GM23338 (cell line): ENCODE results near the gene PCDHGA1. TPM values are rescaled to one million over a fixed set of nuclear protein-coding genes. Genes with fewer than 3 reads are reported as not detected.

ENCODE experiments used
- ATAC-seq: fragments of 200-7000 bp; cut with Tn5 transposase; 3 replicates; pipeline ENCODE4 v1.9.1; 2020
- DNase-seq: peaks from one replicate; pipeline ENCODE4 v3.0.0-alpha.2; 2015; ENCODE audit warnings: low spot score
- H2AFZ ChIP-seq: fragments of 200-600 bp; sonication (generic); 2 replicates; pipeline ENCODE4 v1.8.0; 2016; ENCODE audit warnings: antibody characterized with exemption, mild to moderate bottlenecking, moderate library complexity
- H3F3A ChIP-seq: fragments of 200-600 bp; sonication (generic); replicated peaks from 2 replicates; pipeline ENCODE4 v1.8.0; 2017; ENCODE audit warnings: antibody characterized with exemption, mixed run types, low read depth
- H3K27ac ChIP-seq: fragments of 200-600 bp; sonication (generic); 2 replicates; pipeline ENCODE4 v1.6.1; 2016; ENCODE audit warnings: low read depth
- H3K27me3 ChIP-seq: fragments of 200-600 bp; sonication (generic); 2 replicates; pipeline ENCODE4 v1.8.0; 2016; ENCODE audit warnings: mild to moderate bottlenecking, mixed run types, moderate library complexity; ENCODE audit not compliant: insufficient read depth
- H3K36me3 ChIP-seq: fragments of 200-600 bp; sonication (generic); 2 replicates; pipeline ENCODE4 v1.8.0; 2016; ENCODE audit warnings: mild to moderate bottlenecking; ENCODE audit not compliant: insufficient read depth
- H3K4me1 ChIP-seq: fragments of 200-600 bp; sonication (generic); 2 replicates; pipeline ENCODE4 v1.8.0; 2016; ENCODE audit warnings: mild to moderate bottlenecking, moderate library complexity; ENCODE audit not compliant: insufficient read depth
- H3K4me2 ChIP-seq: fragments of 200-600 bp; sonication (generic); 2 replicates; pipeline ENCODE4 v1.7.1; 2017; ENCODE audit warnings: mixed run types
- H3K4me3 ChIP-seq: fragments of 200-600 bp; sonication (generic); 2 replicates; pipeline ENCODE4 v1.6.1; 2016; ENCODE audit warnings: mixed run types
- H3K79me2 ChIP-seq: fragments of 200-600 bp; sonication (generic); replicated peaks from 2 replicates; pipeline ENCODE4 v1.8.0; 2017; ENCODE audit warnings: mild to moderate bottlenecking; ENCODE audit not compliant: insufficient read depth
- H3K9me2 ChIP-seq: fragments of 200-600 bp; sonication (generic); 2 replicates; pipeline ENCODE4 v1.8.0; 2017; ENCODE audit not compliant: insufficient read depth
- H4K20me1 ChIP-seq: fragments of 200-600 bp; sonication (generic); replicated peaks from 2 replicates; pipeline ENCODE4 v1.8.0; 2017; ENCODE audit warnings: mild to moderate bottlenecking; ENCODE audit not compliant: insufficient read depth
- H3K27ac Mint-ChIP-seq: 2 replicates; pipeline ENCODE4 v1.8.0; 2020; ENCODE audit warnings: inconsistent platforms, mild to moderate bottlenecking, moderate library complexity, mixed read lengths
- H3K27me3 Mint-ChIP-seq: 3 replicates; pipeline ENCODE4 v1.8.0; 2022; ENCODE audit warnings: low read depth, mild to moderate bottlenecking, moderate library complexity, mixed read lengths, inconsistent platforms; ENCODE audit not compliant: insufficient read depth, poor library complexity
- H3K36me3 Mint-ChIP-seq: 3 replicates; pipeline ENCODE4 v1.8.0; 2021; ENCODE audit warnings: low read depth, mild to moderate bottlenecking, inconsistent platforms, moderate library complexity, mixed read lengths
- H3K4me1 Mint-ChIP-seq: 3 replicates; pipeline ENCODE4 v1.8.0; 2020; ENCODE audit warnings: mild to moderate bottlenecking, inconsistent platforms, mixed read lengths
- H3K4me3 Mint-ChIP-seq: 3 replicates; pipeline ENCODE4 v1.8.0; 2021; ENCODE audit warnings: moderate library complexity, mild to moderate bottlenecking, inconsistent platforms, mixed read lengths
- H3K9me3 Mint-ChIP-seq: 3 replicates; pipeline ENCODE4 v1.8.0; 2020; ENCODE audit warnings: moderate library complexity, mild to moderate bottlenecking, inconsistent platforms, mixed read lengths
- CREB1 ChIP-seq: fragments of 250-450 bp; sonication (Bioruptor Pico); IDR thresholded peaks from 2 replicates; pipeline ENCODE4 v1.5.0; 2020; ENCODE audit warnings: low read depth, mild to moderate bottlenecking, moderate library complexity
- CTCF ChIP-seq, 2 experiments: fragments of 200-600 bp in 1 of 2; sonication (generic) in 1 of 2; conservative IDR thresholded peaks; 2 replicates each; pipeline versions ENCODE4 v1.5.1 to v1.6.1; 2016 to 2017; ENCODE audit warnings: antibody characterized with exemption in 2 of 2, low read depth in 2 of 2, mild to moderate bottlenecking in 2 of 2, moderate library complexity in 1 of 2
- ETS1 ChIP-seq: IDR thresholded peaks from 2 replicates; pipeline ENCODE4 v1.6.1; 2016; ENCODE audit warnings: antibody characterized with exemption
- EZH2 ChIP-seq: fragments of 200-600 bp; sonication (generic); IDR thresholded peaks from one replicate; pipeline ENCODE4 v1.8.0; 2017; ENCODE audit warnings: antibody characterized with exemption, mild to moderate bottlenecking, low read depth; ENCODE audit not compliant: unreplicated experiment
- EZH2phosphoT487 ChIP-seq: fragments of 200-600 bp; sonication (generic); IDR thresholded peaks from one replicate; pipeline ENCODE4 v1.8.1; 2018; ENCODE audit warnings: antibody characterized with exemption; ENCODE audit not compliant: unreplicated experiment
- JUNB ChIP-seq: IDR thresholded peaks from one replicate; pipeline ENCODE4 v1.6.1; 2016; ENCODE audit warnings: antibody characterized with exemption; ENCODE audit not compliant: unreplicated experiment
- NANOG ChIP-seq: IDR thresholded peaks from 2 replicates; pipeline ENCODE4 v1.6.1; 2016; ENCODE audit warnings: antibody characterized with exemption, borderline replicate concordance
- POLR2AphosphoS5 ChIP-seq: IDR thresholded peaks from 2 replicates; pipeline ENCODE4 v1.6.1; 2016; ENCODE audit warnings: antibody characterized with exemption, low read depth
- REST ChIP-seq: IDR thresholded peaks from one replicate; pipeline ENCODE4 v1.6.1; 2018; ENCODE audit warnings: antibody characterized with exemption; ENCODE audit not compliant: unreplicated experiment
- STAT1 ChIP-seq: IDR thresholded peaks from one replicate; pipeline ENCODE4 v1.6.1; 2016; ENCODE audit warnings: antibody characterized with exemption; ENCODE audit not compliant: unreplicated experiment
- ZNF114 ChIP-seq: fragments of 250-450 bp; sonication (Bioruptor Pico); IDR thresholded peaks from 2 replicates; pipeline ENCODE4 v1.5.0; 2020; ENCODE audit warnings: mild to moderate bottlenecking, moderate library complexity
- ZNF331 ChIP-seq: fragments of 250-450 bp; sonication (Bioruptor Pico); IDR thresholded peaks from 2 replicates; pipeline ENCODE4 v1.5.0; 2020; ENCODE audit warnings: low read depth, mild to moderate bottlenecking, moderate library complexity
- ZNF462 ChIP-seq: fragments of 250-450 bp; sonication (Bioruptor Pico); IDR thresholded peaks from 2 replicates; pipeline ENCODE4 v1.5.0; 2020; ENCODE audit warnings: mild to moderate bottlenecking, moderate library complexity
- polyA plus RNA-seq: library from polyadenylated mRNA; unstranded; fragments of >200 nt; fragmentation: Nextera tagmentation; extraction: Ambion mirVana; gene quantifications from 2 replicates; pipeline ENCODE4 v1.2.1, GENCODE V29; 2016
- total RNA-seq: library from RNA; depleted of rRNA; stranded (reverse); fragments of >200 nt; shearing (Covaris generic); gene quantifications from 2 replicates; pipeline ENCODE4 v1.2.3, GENCODE V29; 2014

The PCDHGA1 gene
- total and polyA plus RNA-seq, 2 experiments from 2014 or later: 0.39 to 1.7 TPM

GRCh38 chr5:141547488-141547887 is 217.2 kb downstream of the PCDHGA1 start:
- no peak overlapping the region for H3K27ac Mint-ChIP-seq
- no peaks in the 10 kb centered on the region for H3F3A ChIP-seq
- TF ChIP-seq CREB1 (CRISPR knock-in tag) (no peak), EZH2phosphoT487 (no peak), CTCF (conservative IDR thresholded peaks at IDR 0.05; ENCODE audit: low read depth in 2 of 2) (no peak), ZNF462 (no peak), POLR2AphosphoS5 (no peak), EZH2 (no peak), ZNF114 (CRISPR knock-in tag) (no peak), NANOG (no peak), JUNB (no peak), REST (no peak), STAT1 (no peak), ZNF331 (CRISPR knock-in tag) (no peak), ETS1 (no peak)
- no peak overlapping the region for H3K4me3 Mint-ChIP-seq
- H3K4me1 Mint-ChIP-seq: no peaks in the 10 kb centered on the region; the same call in 1 of the 3 replicates
- H3K36me3 Mint-ChIP-seq: peaks cover 59% of the 10 kb centered on the region
- H3K4me3 ChIP-seq: no peak overlapping the region
- H4K20me1 ChIP-seq: no peaks in the 10 kb centered on the region
- peaks cover 6% of the 10 kb centered on the region for H3K4me1 ChIP-seq
- peaks cover 9% of the 10 kb centered on the region for H3K36me3 ChIP-seq
- no peak overlapping the region for H2AFZ ChIP-seq
- peaks cover 21% of the 10 kb centered on the region for H3K9me3 Mint-ChIP-seq
- H3K4me2 ChIP-seq: no peak overlapping the region
- ATAC-seq (no peak), DNase-seq (peak; percentile 30)
- H3K9me2 ChIP-seq: no peaks in the 10 kb centered on the region
- H3K79me2 ChIP-seq: peaks cover 9% of the 10 kb centered on the region; the same call in 1 of the 2 replicates
- no peak overlapping the region for H3K27ac ChIP-seq
- peaks cover 6% of the 10 kb centered on the region for H3K27me3 Mint-ChIP-seq
- no peaks in the 10 kb centered on the region for H3K27me3 ChIP-seq
